H9 (cell line): ENCODE results near the gene GM2A. TPM values are rescaled to one million over a fixed set of nuclear protein-coding genes. Genes with fewer than 3 reads are reported as not detected.

ENCODE experiments used
- DNase-seq: peaks from one replicate; pipeline ENCODE4 v3.0.0-alpha.2; 2017
- H2AFZ ChIP-seq: one replicate; pipeline ENCODE4 v1.6.1; 2013; ENCODE audit warnings: mild to moderate bottlenecking, low read length, control low read depth, moderate library complexity
- H2AK5ac ChIP-seq: 2 replicates; pipeline ENCODE4 v1.6.1; 2013; ENCODE audit warnings: low read length, control low read depth, mixed read lengths; ENCODE audit not compliant: insufficient read length
- H2BK120ac ChIP-seq: one replicate; pipeline ENCODE4 v1.6.1; 2013; ENCODE audit warnings: low read depth, mild to moderate bottlenecking, low read length, control low read depth, inconsistent platforms; ENCODE audit not compliant: poor library complexity, severe bottlenecking
- H2BK12ac ChIP-seq: 2 replicates; pipeline ENCODE4 v1.6.1; 2013; ENCODE audit warnings: low read length, control low read depth, mixed read lengths, low read depth; ENCODE audit not compliant: insufficient read length
- H2BK15ac ChIP-seq: 2 replicates; pipeline ENCODE4 v1.6.1; 2013; ENCODE audit warnings: low read depth, low read length, control low read depth
- H2BK20ac ChIP-seq: one replicate; pipeline ENCODE4 v1.6.1; 2013; ENCODE audit warnings: low read depth, mild to moderate bottlenecking, low read length, control low read depth, inconsistent platforms; ENCODE audit not compliant: poor library complexity, severe bottlenecking
- H2BK5ac ChIP-seq: 2 replicates; pipeline ENCODE4 v1.6.1; 2013; ENCODE audit warnings: low read length, control low read depth, mixed read lengths; ENCODE audit not compliant: insufficient read length
- H3K14ac ChIP-seq: 2 replicates; pipeline ENCODE4 v1.6.1; 2013; ENCODE audit warnings: low read length, control low read depth; ENCODE audit not compliant: insufficient read depth
- H3K18ac ChIP-seq: 2 replicates; pipeline ENCODE4 v1.6.1; 2013; ENCODE audit warnings: low read depth, mild to moderate bottlenecking, mixed read lengths, low read length, control low read depth; ENCODE audit not compliant: insufficient read length
- H3K23ac ChIP-seq: 2 replicates; pipeline ENCODE4 v1.6.1; 2013; ENCODE audit warnings: low read length, control low read depth, mixed read lengths, low read depth; ENCODE audit not compliant: insufficient read length
- H3K23me2 ChIP-seq: 2 replicates; pipeline ENCODE4 v1.6.1; 2013; ENCODE audit warnings: low read depth, mild to moderate bottlenecking, mixed read lengths, low read length, control low read depth; ENCODE audit not compliant: insufficient read length, poor library complexity, severe bottlenecking
- H3K27ac ChIP-seq: 2 replicates; pipeline ENCODE4 v1.5.1; 2013; ENCODE audit warnings: low read length, control low read depth, mixed read lengths, low read depth; ENCODE audit not compliant: insufficient read length
- H3K27me3 ChIP-seq: 2 replicates; pipeline ENCODE4 v1.6.1; 2013; ENCODE audit warnings: low read length, control low read depth, inconsistent platforms; ENCODE audit not compliant: insufficient read depth
- H3K4ac ChIP-seq: 2 replicates; pipeline ENCODE4 v1.6.1; 2013; ENCODE audit warnings: low read depth, mild to moderate bottlenecking, control low read depth, inconsistent platforms, low read length, moderate library complexity
- H3K4me1 ChIP-seq: 2 replicates; pipeline ENCODE4 v1.6.1; 2013; ENCODE audit warnings: low read length, control low read depth, inconsistent platforms; ENCODE audit not compliant: insufficient read depth
- H3K4me2 ChIP-seq: 2 replicates; pipeline ENCODE4 v1.6.1; 2013; ENCODE audit warnings: low read length, control low read depth, mixed read lengths; ENCODE audit not compliant: insufficient read length, insufficient read depth
- H3K56ac ChIP-seq: 2 replicates; pipeline ENCODE4 v1.6.1; 2013; ENCODE audit warnings: low read depth, mild to moderate bottlenecking, mixed read lengths, low read length, control low read depth; ENCODE audit not compliant: insufficient read length
- H3K79me1 ChIP-seq: 2 replicates; pipeline ENCODE4 v1.6.1; 2013; ENCODE audit warnings: low read depth, mild to moderate bottlenecking, moderate library complexity, low read length, control low read depth, inconsistent platforms; ENCODE audit not compliant: insufficient read depth, poor library complexity, severe bottlenecking
- H3K79me2 ChIP-seq: 2 replicates; pipeline ENCODE4 v1.6.1; 2013; ENCODE audit warnings: low read length, control low read depth, inconsistent platforms; ENCODE audit not compliant: insufficient read depth
- H3K9ac ChIP-seq: 2 replicates; pipeline ENCODE4 v1.6.1; 2013; ENCODE audit warnings: low read length, control low read depth, mixed read lengths; ENCODE audit not compliant: insufficient read length; ENCODE audit errors: extremely low read depth
- H3K9me3 ChIP-seq: one replicate; pipeline ENCODE4 v1.6.1; 2013; ENCODE audit warnings: low read depth, low read length, inconsistent platforms; ENCODE audit not compliant: control insufficient read depth
- H3T11ph ChIP-seq: one replicate; pipeline ENCODE4 v1.6.1; 2013; ENCODE audit warnings: mild to moderate bottlenecking, low read length, control low read depth, inconsistent platforms
- H4K20me1 ChIP-seq: one replicate; pipeline ENCODE4 v1.6.1; 2013; ENCODE audit not compliant: control insufficient read depth, insufficient read length, insufficient read depth
- H4K5ac ChIP-seq: 2 replicates; pipeline ENCODE4 v1.6.1; 2013; ENCODE audit warnings: low read depth, mild to moderate bottlenecking, mixed read lengths, low read length, control low read depth; ENCODE audit not compliant: insufficient read length
- H4K8ac ChIP-seq: replicated peaks from 2 replicates; pipeline ENCODE4 v1.6.1; 2013; ENCODE audit warnings: low read length, control low read depth, mixed read lengths, low read depth; ENCODE audit not compliant: insufficient read length
- H4K91ac ChIP-seq: 2 replicates; pipeline ENCODE4 v1.6.1; 2013; ENCODE audit warnings: low read depth, mild to moderate bottlenecking, moderate library complexity, mixed read lengths, low read length, control low read depth; ENCODE audit not compliant: insufficient read length
- H3K27ac Mint-ChIP-seq, 3 experiments: 2 replicates in 2 of 3; 3 replicates in 1 of 3; pipeline ENCODE4 v1.8.0; 2020 to 2021; ENCODE audit warnings: mixed read lengths in 3 of 3, mild to moderate bottlenecking in 1 of 3, moderate library complexity in 1 of 3
- H3K27me3 Mint-ChIP-seq: 2 replicates; pipeline ENCODE4 v1.8.0; 2021; ENCODE audit warnings: low read depth, mild to moderate bottlenecking, moderate library complexity, mixed read lengths
- H3K36me3 Mint-ChIP-seq, 3 experiments: 2 replicates in 2 of 3; 3 replicates in 1 of 3; pipeline ENCODE4 v1.8.0; 2020 to 2021; ENCODE audit warnings: low read depth in 3 of 3, mixed read lengths in 3 of 3; ENCODE audit not compliant: insufficient read depth in 1 of 3
- H3K4me1 Mint-ChIP-seq, 2 experiments: 2 replicates each; pipeline ENCODE4 v1.8.0; 2020; ENCODE audit warnings: mixed read lengths in 2 of 2
- H3K4me3 Mint-ChIP-seq, 2 experiments: 2 replicates in 1 of 2; 3 replicates in 1 of 2; pipeline ENCODE4 v1.8.0; 2020 to 2021; ENCODE audit warnings: mild to moderate bottlenecking in 2 of 2, mixed read lengths in 2 of 2, moderate library complexity in 1 of 2
- H3K9me3 Mint-ChIP-seq, 2 experiments: 2 replicates in 1 of 2; 3 replicates in 1 of 2; pipeline ENCODE4 v1.8.0; 2020; ENCODE audit warnings: mild to moderate bottlenecking in 2 of 2, mixed read lengths in 2 of 2, moderate library complexity in 1 of 2
- CTCF ChIP-seq: fragments of 200-600 bp; sonication (generic); conservative IDR thresholded peaks from 3 replicates; pipeline ENCODE4 v1.8.0; 2021; ENCODE audit warnings: antibody characterized with exemption, mild to moderate bottlenecking
- WGBS: extraction: QIAGEN DNeasy Blood & Tissue Kit; methylation state at CpG from one replicate; pipeline ENCODE4 v1.1.7; 2013; ENCODE audit warnings: missing lambda C conversion rate, low lambda C conversion rate, mixed read lengths; ENCODE audit not compliant: insufficient read length; ENCODE audit errors: extremely low coverage; 5-methylcytosine and 5-hydroxymethylcytosine counted together
- total RNA-seq: library from RNA; stranded (reverse); gene quantifications from 2 replicates; pipeline ENCODE4 v1.2.1, GENCODE V29; 2021

The GM2A gene
- total RNA-seq, 1 experiment from 2014 or later: 27.8 TPM

GRCh38 chr5:151205411-151205810 is 47.6 kb upstream of the GM2A start:
- no peaks in the 10 kb centered on the region for H4K20me1 ChIP-seq
- no peak for DNase-seq
- no peaks in the 10 kb centered on the region for H3K79me2 ChIP-seq
- no peak overlapping the region for H4K5ac ChIP-seq
- H3K18ac ChIP-seq: no peak overlapping the region
- no peaks in the 10 kb centered on the region; the same call in 1 of the 2 replicates for H3K4me1 ChIP-seq
- no peaks in the 10 kb centered on the region for H3K36me3 Mint-ChIP-seq
- no peak overlapping the region for H2BK5ac ChIP-seq
- no peak overlapping the region for H3K9ac ChIP-seq
- H4K8ac ChIP-seq: no peak overlapping the region
- H3K23me2 ChIP-seq: no peaks in the 10 kb centered on the region
- no peak overlapping the region for H3K56ac ChIP-seq
- H3K9me3 ChIP-seq: no peaks in the 10 kb centered on the region
- no peak overlapping the region for H2AK5ac ChIP-seq
- H2AFZ ChIP-seq: no peak overlapping the region
- no peaks in the 10 kb centered on the region for H3K9me3 Mint-ChIP-seq
- H3K4me2 ChIP-seq: no peak overlapping the region
- H3K79me1 ChIP-seq: no peaks in the 10 kb centered on the region
- H4K91ac ChIP-seq: no peak overlapping the region
- H3K4me1 Mint-ChIP-seq: no peaks in the 10 kb centered on the region
- H2BK15ac ChIP-seq: no peak overlapping the region
- peaks cover 4% of the 10 kb centered on the region for H3K27me3 Mint-ChIP-seq
- H3K27ac ChIP-seq: no peak overlapping the region
- no peak overlapping the region for H3K4ac ChIP-seq
- no peak overlapping the region for H2BK20ac ChIP-seq
- H3K4me3 Mint-ChIP-seq: no peak overlapping the region
- no peak overlapping the region for H2BK120ac ChIP-seq
- no peak overlapping the region for H3K14ac ChIP-seq
- H3K27me3 ChIP-seq: no peaks in the 10 kb centered on the region
- H3K23ac ChIP-seq: no peak overlapping the region
- no peak overlapping the region for H2BK12ac ChIP-seq
- no CpG with 5 or more reads among the region's 10 CpGs for WGBS
- no peak overlapping the region for H3T11ph ChIP-seq
- H3K27ac Mint-ChIP-seq: no peak overlapping the region
- no peak for TF ChIP-seq CTCF
